Measurements from ENCODE around the gene SAA4.

DNA sequence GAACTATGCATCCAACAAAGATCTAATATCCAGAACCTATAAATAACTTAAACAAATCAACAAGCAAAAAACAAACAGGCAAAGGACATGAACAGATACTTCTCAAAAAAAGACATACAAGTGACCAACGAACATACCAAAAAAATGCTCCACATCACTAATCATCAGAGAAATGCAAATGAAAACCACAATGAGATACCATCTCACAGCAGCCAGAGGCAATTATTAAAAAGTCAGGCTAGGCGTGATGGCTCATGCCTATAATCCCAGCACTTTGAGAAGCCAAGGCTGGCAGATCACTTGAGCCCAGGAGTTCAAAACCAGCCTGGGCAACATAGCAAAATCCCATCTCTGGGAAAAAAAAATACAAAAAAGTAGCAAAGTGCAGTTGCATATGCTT, 10.7 kb downstream of the SAA4 start:
- no peak for TF ChIP-seq POLR2A (IDR thresholded peaks at IDR 0.05)
- TF ChIP-seq, protein P1, sequence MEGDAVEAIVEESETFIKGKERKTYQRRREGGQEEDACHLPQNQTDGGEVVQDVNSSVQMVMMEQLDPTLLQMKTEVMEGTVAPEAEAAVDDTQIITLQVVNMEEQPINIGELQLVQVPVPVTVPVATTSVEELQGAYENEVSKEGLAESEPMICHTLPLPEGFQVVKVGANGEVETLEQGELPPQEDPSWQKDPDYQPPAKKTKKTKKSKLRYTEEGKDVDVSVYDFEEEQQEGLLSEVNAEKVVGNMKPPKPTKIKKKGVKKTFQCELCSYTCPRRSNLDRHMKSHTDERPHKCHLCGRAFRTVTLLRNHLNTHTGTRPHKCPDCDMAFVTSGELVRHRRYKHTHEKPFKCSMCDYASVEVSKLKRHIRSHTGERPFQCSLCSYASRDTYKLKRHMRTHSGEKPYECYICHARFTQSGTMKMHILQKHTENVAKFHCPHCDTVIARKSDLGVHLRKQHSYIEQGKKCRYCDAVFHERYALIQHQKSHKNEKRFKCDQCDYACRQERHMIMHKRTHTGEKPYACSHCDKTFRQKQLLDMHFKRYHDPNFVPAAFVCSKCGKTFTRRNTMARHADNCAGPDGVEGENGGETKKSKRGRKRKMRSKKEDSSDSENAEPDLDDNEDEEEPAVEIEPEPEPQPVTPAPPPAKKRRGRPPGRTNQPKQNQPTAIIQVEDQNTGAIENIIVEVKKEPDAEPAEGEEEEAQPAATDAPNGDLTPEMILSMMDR (IDR thresholded peaks at IDR 0.05) = no peak
